Measurements from ENCODE around the gene SLC6A18.

The SLC6A18 gene, protein sequence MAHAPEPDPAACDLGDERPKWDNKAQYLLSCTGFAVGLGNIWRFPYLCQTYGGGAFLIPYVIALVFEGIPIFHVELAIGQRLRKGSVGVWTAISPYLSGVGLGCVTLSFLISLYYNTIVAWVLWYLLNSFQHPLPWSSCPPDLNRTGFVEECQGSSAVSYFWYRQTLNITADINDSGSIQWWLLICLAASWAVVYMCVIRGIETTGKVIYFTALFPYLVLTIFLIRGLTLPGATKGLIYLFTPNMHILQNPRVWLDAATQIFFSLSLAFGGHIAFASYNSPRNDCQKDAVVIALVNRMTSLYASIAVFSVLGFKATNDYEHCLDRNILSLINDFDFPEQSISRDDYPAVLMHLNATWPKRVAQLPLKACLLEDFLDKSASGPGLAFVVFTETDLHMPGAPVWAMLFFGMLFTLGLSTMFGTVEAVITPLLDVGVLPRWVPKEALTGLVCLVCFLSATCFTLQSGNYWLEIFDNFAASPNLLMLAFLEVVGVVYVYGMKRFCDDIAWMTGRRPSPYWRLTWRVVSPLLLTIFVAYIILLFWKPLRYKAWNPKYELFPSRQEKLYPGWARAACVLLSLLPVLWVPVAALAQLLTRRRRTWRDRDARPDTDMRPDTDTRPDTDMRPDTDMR

DNA sequence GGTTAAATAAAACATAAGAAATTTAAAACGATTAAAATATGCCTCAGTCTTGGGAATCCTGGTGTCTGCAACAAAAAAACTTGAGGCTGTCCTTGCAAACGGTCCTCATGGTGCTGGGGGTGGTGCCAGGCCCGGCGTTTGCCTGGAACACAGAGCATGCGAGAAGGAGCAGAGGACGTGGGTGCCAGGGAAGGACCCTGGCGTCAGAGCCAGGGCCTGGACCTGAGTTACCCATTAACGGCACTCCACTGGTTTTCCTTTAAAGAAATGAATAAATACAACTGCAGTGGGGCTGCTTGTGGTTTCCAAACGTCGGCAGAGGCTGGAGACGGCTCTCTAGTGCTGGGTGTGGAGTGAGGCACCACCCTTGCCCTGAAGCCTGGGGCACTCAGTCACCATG is at the start of gene SLC6A18:
TSS of gene SLC6A18 (plus strand) at position 301 of the 400 bp plus-strand sequence. CDS start at position 398, 97 bp downstream.
- no peak for DNase-seq

DNA sequence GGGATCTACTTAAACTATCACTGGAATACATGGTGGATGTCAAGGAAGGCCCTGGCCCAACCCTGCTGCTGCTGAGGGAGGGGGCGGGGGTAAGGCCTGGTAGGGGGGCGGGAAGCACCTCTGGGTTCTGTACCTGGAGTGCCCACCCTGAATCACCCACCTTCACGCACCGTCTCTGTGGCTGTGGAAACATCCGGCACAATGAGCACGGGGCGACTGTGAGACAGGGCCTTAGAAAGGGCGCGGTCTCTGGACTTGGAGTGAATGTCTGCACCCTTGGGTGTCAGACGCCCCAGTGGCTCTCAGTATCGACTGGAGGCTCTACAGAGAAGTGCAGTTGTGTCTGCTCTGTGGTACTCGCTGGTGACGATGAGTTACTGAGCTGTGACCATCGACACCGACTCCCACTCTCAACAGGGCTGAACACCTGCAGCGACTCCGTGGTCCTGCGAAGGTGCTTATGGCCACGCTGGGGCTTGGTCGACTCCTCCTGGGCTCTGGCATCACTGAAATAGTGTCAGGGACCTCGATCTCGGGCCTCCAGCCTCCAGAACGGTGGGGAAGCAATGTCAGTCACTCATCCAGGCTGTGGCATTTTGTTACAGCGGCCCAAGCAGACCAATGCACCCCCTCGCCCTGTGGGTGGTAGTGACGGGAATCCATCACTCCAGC is 49.2 kb upstream of the SLC6A18 start:
- DNase-seq: no peak

GRCh38 chr5:1176473-1177391 is 48.4 kb upstream of the SLC6A18 start:
- no peak for DNase-seq

DNA sequence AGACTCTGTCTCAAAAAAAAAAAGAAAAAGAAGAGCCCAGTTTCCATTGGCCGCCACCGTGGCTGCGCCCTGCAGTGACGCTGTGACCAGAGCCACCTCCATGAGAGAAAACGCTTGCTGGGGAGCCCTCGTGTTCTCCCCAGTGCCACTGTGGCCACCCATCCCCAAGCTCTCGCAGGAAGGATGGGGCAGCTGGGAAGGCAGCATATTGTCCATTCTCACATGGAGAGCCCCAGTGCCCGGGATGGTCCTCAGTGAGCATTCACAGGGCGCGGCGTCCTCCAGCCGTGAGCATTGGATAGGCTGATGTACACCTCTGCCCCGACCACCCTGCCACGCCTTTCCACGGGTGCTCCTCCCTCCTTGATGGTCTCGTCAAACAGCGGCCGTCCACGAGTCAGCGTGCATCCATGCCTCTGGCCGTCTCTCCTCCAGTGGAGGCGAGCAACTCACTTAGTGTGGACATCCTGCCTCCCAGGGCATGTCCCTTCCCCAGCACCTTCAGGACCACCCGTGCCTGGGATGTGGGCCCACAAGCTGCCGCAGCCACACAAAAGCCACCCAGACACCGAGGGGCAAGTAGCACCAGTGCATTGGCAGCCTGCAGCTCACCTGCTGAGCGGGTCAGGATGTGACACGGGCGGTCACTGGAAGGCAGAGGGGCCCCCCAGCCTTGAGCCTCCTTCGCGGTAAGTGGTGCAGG is 47.2 kb upstream of the SLC6A18 start:
- no peak for DNase-seq

GRCh38 chr5:1178529-1179382 is 46.4 kb upstream of the SLC6A18 start:
- no peak for DNase-seq

DNA sequence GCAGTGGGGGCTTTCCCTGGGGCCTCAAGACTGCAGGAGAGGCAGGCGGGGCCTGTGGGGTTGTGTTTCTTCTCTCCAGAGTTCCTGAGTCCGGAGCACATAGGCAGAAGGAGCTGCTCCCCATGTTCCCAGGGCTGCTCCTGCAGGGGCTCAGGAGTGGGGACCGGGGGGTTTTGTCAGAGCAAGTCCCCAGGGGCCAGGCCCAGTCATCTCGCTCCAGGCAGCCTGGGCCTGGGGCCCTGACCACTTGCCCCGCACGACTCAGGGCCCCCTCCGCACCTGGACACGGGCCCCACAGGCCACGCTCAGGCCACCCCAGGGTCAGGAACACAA is 45.8 kb upstream of the SLC6A18 start:
- no peak for DNase-seq

- DNase-seq: no peak
These were observed 45.1 kb upstream of the SLC6A18 start for GRCh38 chr5:1180096-1180495.

GRCh38 chr5:1180841-1181271 is 44.3 kb upstream of the SLC6A18 start:
- no peak for DNase-seq

- no peak for DNase-seq
These were observed 43.5 kb upstream of the SLC6A18 start for GRCh38 chr5:1181451-1182359.

- no peak for DNase-seq
These were observed 42.9 kb upstream of the SLC6A18 start for GRCh38 chr5:1182360-1182632.

GRCh38 chr5:1182633-1183423 is 42.4 kb upstream of the SLC6A18 start:
- no peak for DNase-seq

DNA sequence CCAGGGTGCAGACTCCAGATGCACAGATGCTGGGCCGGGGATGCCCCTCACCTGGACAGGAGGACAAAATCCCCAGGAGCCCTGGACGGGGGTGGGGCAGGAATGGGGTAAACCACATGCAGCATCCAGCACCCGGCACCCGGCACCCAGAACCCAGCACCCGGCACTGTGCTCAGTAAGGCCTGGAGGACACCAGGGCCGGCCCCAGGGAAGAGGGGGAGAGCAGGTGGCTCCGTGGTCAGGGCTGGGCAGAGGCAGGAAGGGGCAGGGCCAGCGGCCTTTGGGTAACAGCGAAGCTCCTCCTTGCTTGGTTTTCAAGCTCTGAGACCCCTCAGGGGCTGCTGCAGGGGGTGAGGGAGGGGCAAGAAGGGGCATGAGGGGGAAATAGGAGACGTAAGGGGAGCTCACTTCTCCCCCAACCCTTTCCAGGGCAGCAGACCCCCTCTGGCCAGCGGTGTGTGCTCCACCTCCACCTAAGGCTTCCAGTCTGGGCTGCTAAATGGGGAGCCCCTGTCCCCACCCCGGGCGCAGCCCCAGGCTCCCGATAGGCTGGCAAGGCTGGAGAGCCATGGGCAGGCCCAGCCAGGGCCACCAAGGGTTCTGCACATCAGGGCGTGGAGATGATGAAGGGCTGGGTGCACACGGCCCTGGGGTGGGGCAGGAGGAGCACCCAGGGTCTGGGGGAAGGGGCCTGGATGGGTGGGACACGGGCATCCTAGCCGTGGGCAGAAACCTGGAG is 41.6 kb upstream of the SLC6A18 start:
- DNase-seq: no peak

GRCh38 chr5:1184163-1184470 is 41.1 kb upstream of the SLC6A18 start:
- no peak for DNase-seq

DNA sequence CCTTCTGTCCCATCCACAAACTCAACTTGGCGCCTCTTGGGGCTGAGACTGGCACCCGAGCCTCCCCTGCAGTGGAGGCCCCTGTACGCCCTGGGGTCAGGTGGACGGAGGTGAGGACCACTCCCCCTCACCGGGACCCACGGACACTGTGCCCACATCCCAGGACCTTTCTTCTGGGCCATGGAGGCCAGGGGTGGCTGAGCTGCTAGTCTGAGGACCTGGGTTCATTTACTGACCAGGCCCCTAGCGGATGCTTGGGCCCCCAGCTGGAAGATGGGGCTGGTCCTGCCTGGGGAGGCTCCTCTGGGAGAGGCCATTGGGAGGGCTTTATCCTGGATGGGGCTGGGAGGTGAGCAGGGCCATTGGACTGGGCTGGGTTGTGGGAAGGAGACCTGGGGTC is 40.7 kb upstream of the SLC6A18 start:
- DNase-seq: no peak

- DNase-seq: no peak
These were observed 40.0 kb upstream of the SLC6A18 start for GRCh38 chr5:1185038-1185627.

- DNase-seq: no peak
These were observed 39.4 kb upstream of the SLC6A18 start for GRCh38 chr5:1185629-1186350.

- no peak for DNase-seq
These were observed 38.6 kb upstream of the SLC6A18 start for GRCh38 chr5:1186351-1187233.

All from activated CD4-positive, alpha-beta T cell treated with anti-CD3 and anti-CD28 coated beads, Interleukin-2, amount 50 U/mL, for 16 hours (primary cell).